Heart right ventricle (tissue), 16 donors: Measurements from ENCODE around the gene PPP1R16B. TPM values are rescaled to one million over a fixed set of nuclear protein-coding genes. Genes with fewer than 3 reads are reported as not detected.

ENCODE experiments used
- ATAC-seq, 8 donors: fragments of 200-7000 bp; cut with Tn5 transposase; one replicate each; pipeline ENCODE4 v1.9.1; 2020; ENCODE audit warnings: mild to moderate bottlenecking in 8 of 8, moderate library complexity in 8 of 8, moderate number of reproducible peaks in 1 of 8
- DNase-seq, 2 donors: peaks; one replicate each; pipeline ENCODE4 v3.0.0-alpha.2; 2020
- H3K27ac ChIP-seq, 10 donors: fragments of 200-600 bp; sonication (generic) in 2 of 10; one replicate each; pipeline versions ENCODE4 v1.5.0 to v1.8.0; 2020 to 2022; ENCODE audit warnings: mild to moderate bottlenecking in 3 of 10
- H3K27me3 ChIP-seq, 7 donors: fragments of 200-600 bp; one replicate each; pipeline ENCODE4 v1.8.0; 2021 to 2022; ENCODE audit warnings: mild to moderate bottlenecking in 2 of 7
- H3K36me3 ChIP-seq, 9 donors: fragments of 200-600 bp; sonication (generic) in 1 of 9; one replicate each; pipeline versions ENCODE4 v1.5.0 to v1.8.0; 2020 to 2022; ENCODE audit warnings: mild to moderate bottlenecking in 2 of 9
- H3K4me1 ChIP-seq, 9 donors: fragments of 200-600 bp; sonication (generic) in 1 of 9; one replicate each; pipeline versions ENCODE4 v1.5.0 to v1.8.0; 2020 to 2022; ENCODE audit warnings: mild to moderate bottlenecking in 4 of 9
- H3K4me3 ChIP-seq, 10 donors: fragments of 200-600 bp; sonication (generic) in 2 of 10; one replicate each; pipeline versions ENCODE4 v1.5.0 to v1.8.0; 2020 to 2022; ENCODE audit warnings: mild to moderate bottlenecking in 7 of 10, moderate library complexity in 2 of 10
- H3K9me3 ChIP-seq, 11 donors: fragments of 200-600 bp in 10 of 11; sonication (generic) in 2 of 11; one replicate each; pipeline versions ENCODE4 v1.5.0 to v1.8.0; 2013 to 2022; ENCODE audit warnings: mild to moderate bottlenecking in 2 of 11, control low read depth in 1 of 11, moderate library complexity in 1 of 11
- CTCF ChIP-seq, 9 donors: fragments of 200-600 bp; sonication (generic) in 2 of 9; IDR thresholded peaks; one replicate each; pipeline versions ENCODE4 v1.5.0 to v1.8.0; 2021 to 2022; ENCODE audit warnings: antibody characterized with exemption in 9 of 9, mild to moderate bottlenecking in 5 of 9, moderate library complexity in 1 of 9
- whole genome bisulfite sequencing, 2 donors: extraction: QIAGEN DNeasy Blood & Tissue Kit; methylation state at CpG; one replicate each; pipeline ENCODE4 v1.1.7; 2013; ENCODE audit warnings: inconsistent platforms in 1 of 2; 5-methylcytosine and 5-hydroxymethylcytosine counted together
- intact Hi-C, 10 donors: fragments of 100-400 bp; cut with DNase I; formaldehyde crosslinking; loops; one replicate each; pipeline versions ENCODE4 v1.11.1 to v1.14.2; 2022
- polyA plus RNA-seq, 2 donors: library from polyadenylated mRNA; stranded (reverse); fragments of 200-250 nt; gene quantifications; one replicate each; pipeline ENCODE4 v1.2.3, GENCODE V29; 2013
- total RNA-seq, 10 donors: library from RNA; stranded (reverse); fragmentation: NEBNext Ultra II Directional in 3 of 10; extraction: Animal tissue kit (Norgen Biotek cat#: 25700) in 3 of 10; gene quantifications; one replicate each; pipeline versions ENCODE4 v1.2.1 to v1.2.4, GENCODE V29; 2021 to 2023
- donor health status: Arrhythmogenic right ventricular cardiomyopathy.
- donor health status: ischemic (EF 13 %, LVEDD 7.1; RV severe dilation, severe dysfunction).
- donor health status: healthy with polysubstance abuse.
- donor health status: DM: no; HTN: yes; CAD: no.
- donor health status: DM: no; HTN: no; CAD: no.
- donor health status: ischemic (EF 25% LVEDD 6.9; RV normal size, moderate dysfunction).
- donor health status: ischemic (EF 25% LVEDD 5.7; RV mildly dilated, moderate dysfunction).
- donor health status: healthy.
- donor health status: DM: yes; HTN: yes; CAD: no.
- donor health status: Ischemic cardiomyopathy.
- donor health status: ischemic (EF 35%, LVEDD 5.7; RV mildly dilated, moderate dysfunction).
- donor health status: nonischemic (EF 11% LVEDD 7.7; RV severe dilation, severe dysfunction).
- donor health status: DM: yes; HTN: yes; CAD: no.
- donor health status: PGD.
- donor health status: ischemic (EF 29% LVEDD 5.4; RV normal size, mild dysfunction).
- donor health status: nonischemic (EF 23%, LVEDD 6.1; RV moderate dilation, normal function).

The PPP1R16B gene
- total and polyA plus RNA-seq, 12 donors, result 2.5 to 13.8 (median 5.8) TPM

GRCh38 chr20:38828514-38829295, 23.2 kb downstream of the PPP1R16B start:
- ATAC-seq (peak in 4 of 8 donors; percentile 5 to 30 (median 28)), DNase-seq (no peak)
- Histone ChIP-seq H3K9me3 (no peaks in the 10 kb centered on the region), H3K36me3 (peaks cover 0 to 6% (median 0%) of the 10 kb centered on the region in 9 donors), H3K4me3 (no peak overlapping the region), H3K4me1 (peaks cover 6 to 73% (median 42%) of the 10 kb centered on the region in 9 donors), H3K27me3 (peaks cover 0 to 24% (median 3%) of the 10 kb centered on the region in 7 donors), H3K27ac (peak overlapping the region in 7 of 10 donors; percentile 29 to 67 (median 48))
- no peak for TF ChIP-seq CTCF (IDR thresholded peaks at IDR 0.05)
- 72 to 76% methylated on average over 6 of the region's 6 CpGs for WGBS, 2 donors
- intact Hi-C loops, result loop anchor here in 1 of 10 donors (5.0 kb wide), 1 partner anchor 54 kb away; no protein-coding TSS in a partner anchor

GRCh38 chr20:38829296-38829875, 23.9 kb downstream of the PPP1R16B start:
- peaks cover 6 to 69% (median 42%) of the 10 kb centered on the region in 9 donors for H3K4me1 ChIP-seq
- peak overlapping the region in 6 of 10 donors; percentile 16 to 55 (median 28) for H3K27ac ChIP-seq
- H3K4me3 ChIP-seq, result no peak overlapping the region
- no peaks in the 10 kb centered on the region for H3K9me3 ChIP-seq
- H3K36me3 ChIP-seq, result peaks cover 0 to 3% (median 0%) of the 10 kb centered on the region in 9 donors
- intact Hi-C loops, result loop anchor here in 1 of 10 donors (5.0 kb wide), 1 partner anchor 53 kb away; no protein-coding TSS in a partner anchor
- no peak for TF ChIP-seq CTCF (IDR thresholded peaks at IDR 0.05)
- ATAC-seq (peak in 5 of 8 donors; percentile 13 to 49 (median 23)), DNase-seq (no peak)
- 60 to 61% methylated on average over 7 of the region's 7 CpGs for WGBS, 2 donors
- peaks cover 0 to 28% (median 3%) of the 10 kb centered on the region in 7 donors for H3K27me3 ChIP-seq

GRCh38 chr20:38830356-38830755, 24.9 kb downstream of the PPP1R16B start:
- H3K4me1 ChIP-seq, result peaks cover 6 to 60% (median 39%) of the 10 kb centered on the region in 9 donors
- DNase-seq (no peak), ATAC-seq (no peak)
- no peak for TF ChIP-seq CTCF (IDR thresholded peaks at IDR 0.05)
- 69 to 78% methylated on average over 1 of the region's 1 CpG for WGBS, 2 donors
- H3K27me3 ChIP-seq, result peaks cover 0 to 19% (median 0%) of the 10 kb centered on the region in 7 donors
- peak overlapping the region in 1 of 10 donors; percentile 18 for H3K27ac ChIP-seq
- intact Hi-C loops, result no loop called here
- H3K36me3 ChIP-seq, result peaks cover 0 to 3% (median 0%) of the 10 kb centered on the region in 9 donors
- H3K9me3 ChIP-seq, result no peaks in the 10 kb centered on the region
- H3K4me3 ChIP-seq, result no peak overlapping the region

GRCh38 chr20:38831049-38831691, 25.7 kb downstream of the PPP1R16B start:
- intact Hi-C loops, result no loop called here
- peaks cover 0 to 6% (median 0%) of the 10 kb centered on the region in 9 donors for H3K36me3 ChIP-seq
- H3K27me3 ChIP-seq, result peaks cover 0 to 19% (median 0%) of the 10 kb centered on the region in 7 donors
- H3K4me3 ChIP-seq, result no peak overlapping the region
- DNase-seq (no peak), ATAC-seq (no peak)
- H3K27ac ChIP-seq, result peak overlapping the region in 1 of 10 donors; percentile 18
- WGBS, 2 donors, result 88 to 89% methylated on average over 11 of the region's 11 CpGs
- no peaks in the 10 kb centered on the region for H3K9me3 ChIP-seq
- peaks cover 5 to 52% (median 32%) of the 10 kb centered on the region in 9 donors for H3K4me1 ChIP-seq
- TF ChIP-seq CTCF (IDR thresholded peaks at IDR 0.05), result no peak
